DMS79 treated with DMSO at 0.1 percent for 48 hours (cell line): Measurements from ENCODE around the gene USP16.
A peak's percentile ranks its signal among the peaks of the same experiment; 100 is the strongest.
"Not testable (repeated sequence)": the region's sequence is repeated elsewhere in the genome, so short reads cannot be mapped to it uniquely, and the experiment has no call there.

Source experiments
- DNase-seq: peaks from one replicate; lab custom pipeline; 2025; lab: John Stamatoyannopoulos, UW

Gene USP16

GRCh38 chr21:29024474-29025327 lies at the start of gene USP16:
USP16 (plus strand) TSS chr21:29024668; CDS start chr21:29027914, 3,246 bp downstream.
- peak; percentile 92 for DNase-seq

- no peak for DNase-seq
These were observed 49.1 kb upstream of the USP16 start for GRCh38 chr21:28975397-28975796.

GRCh38 chr21:28979092-28979491 lies 45.4 kb upstream of the USP16 start:
- DNase-seq, result no peak

- DNase-seq, result no peak
These were observed 41.8 kb upstream of the USP16 start for GRCh38 chr21:28982637-28983036.

- no peak for DNase-seq
These were observed 37.8 kb upstream of the USP16 start for GRCh38 chr21:28986677-28987076.

GRCh38 chr21:28988146-28988545 lies 36.3 kb upstream of the USP16 start:
- not testable (repeated sequence) for DNase-seq

GRCh38 chr21:28991861-28992525 lies 32.5 kb upstream of the USP16 start:
- DNase-seq, result peak; percentile 6

GRCh38 chr21:28992526-28993292 lies 31.8 kb upstream of the USP16 start, which contains the start of gene LTN1:
LTN1 (minus strand) TSS chr21:28992877; CDS start chr21:28992805, 72 bp downstream.
- peak; percentile 96 for DNase-seq

GRCh38 chr21:28993293-28993629 lies 31.2 kb upstream of the USP16 start:
- no peak for DNase-seq

GRCh38 chr21:29002442-29003144 lies 21.9 kb upstream of the USP16 start:
- peak; percentile 91 for DNase-seq

- no peak for DNase-seq
These were observed 18.8 kb upstream of the USP16 start for GRCh38 chr21:29005696-29006095.

GRCh38 chr21:29007135-29007534 lies 17.3 kb upstream of the USP16 start:
- no peak for DNase-seq

- DNase-seq, result no peak
These were observed 16.7 kb upstream of the USP16 start for GRCh38 chr21:29007810-29008209.

GRCh38 chr21:29008367-29008766 lies 16.1 kb upstream of the USP16 start:
- no peak for DNase-seq

GRCh38 chr21:29011236-29011635 lies 13.2 kb upstream of the USP16 start:
- DNase-seq, result not testable (repeated sequence)

GRCh38 chr21:29017639-29018237 lies 6.7 kb upstream of the USP16 start:
- DNase-seq, result no peak

- peak; percentile 37 for DNase-seq
These were observed 5.9 kb upstream of the USP16 start for GRCh38 chr21:29018540-29018939.

- no peak for DNase-seq
These were observed 2.3 kb upstream of the USP16 start for GRCh38 chr21:29022166-29022565.

GRCh38 chr21:29025328-29025713 lies 853 bp downstream of the USP16 start:
- no peak for DNase-seq

GRCh38 chr21:29029524-29029923 lies 5.1 kb downstream of the USP16 start:
- no peak for DNase-seq

- DNase-seq, result no peak
These were observed 6.4 kb downstream of the USP16 start for GRCh38 chr21:29030909-29031308.

- DNase-seq, result no peak
These were observed 8.8 kb downstream of the USP16 start for GRCh38 chr21:29033301-29033700.
